Tibial nerve (tissue), 4 donors: ENCODE measurements around the gene PTTG1.

Experiments used
- EP300 ChIP-seq, 2 donors: sonication (generic); formaldehyde crosslinking; IDR thresholded peaks; one replicate each; pipeline ENCODE4 v1.6.1; 2017; ENCODE audit warnings: antibody characterized with exemption in 2 of 2, mild to moderate bottlenecking in 1 of 2
- POLR2A ChIP-seq, 2 donors: fragments of 450-650 bp; IDR thresholded peaks; one replicate each; pipeline ENCODE4 v1.6.1; 2017; ENCODE audit warnings: antibody characterized with exemption in 2 of 2, mild to moderate bottlenecking in 2 of 2, moderate library complexity in 2 of 2
- TF ChIP-seq, protein P1 (sequence below), 5 experiments: fragments of 200-600 bp in 3 of 5; fragments of 450-650 bp in 2 of 5; sonication (generic) in 3 of 5; IDR thresholded peaks; one replicate each; pipeline ENCODE4 v1.5.1; 2016 to 2019; ENCODE audit warnings: antibody characterized with exemption in 5 of 5, mild to moderate bottlenecking in 3 of 5, moderate library complexity in 2 of 5

DNA sequence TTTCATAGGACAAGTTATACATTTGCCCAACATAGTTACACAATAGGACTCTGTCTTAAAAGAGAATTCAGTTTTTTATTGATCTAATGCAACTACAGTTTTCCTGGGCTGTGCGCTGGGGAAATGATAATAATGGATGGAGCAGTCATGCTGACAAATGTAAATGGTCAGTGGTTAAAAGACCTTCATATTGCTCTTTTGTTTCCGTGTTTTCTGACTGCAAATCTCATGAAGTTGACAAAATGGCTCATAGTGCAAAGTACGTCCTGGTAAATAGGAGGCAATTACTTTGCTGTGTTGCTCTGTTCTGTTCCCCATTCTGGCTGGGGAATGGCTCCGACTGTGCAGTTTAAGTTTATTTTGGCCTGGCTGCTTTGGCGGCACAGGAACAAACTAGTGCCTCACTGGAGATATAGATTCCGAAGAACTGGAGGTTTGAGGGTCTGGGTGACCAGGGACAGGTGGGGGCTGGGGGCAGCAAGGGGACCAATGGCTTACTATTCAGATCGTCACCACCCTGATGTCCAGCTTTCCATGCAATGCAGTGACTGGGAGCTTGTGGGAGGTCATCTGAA lies 54.3 kb downstream of the PTTG1 start:
- TF ChIP-seq, protein P1, sequence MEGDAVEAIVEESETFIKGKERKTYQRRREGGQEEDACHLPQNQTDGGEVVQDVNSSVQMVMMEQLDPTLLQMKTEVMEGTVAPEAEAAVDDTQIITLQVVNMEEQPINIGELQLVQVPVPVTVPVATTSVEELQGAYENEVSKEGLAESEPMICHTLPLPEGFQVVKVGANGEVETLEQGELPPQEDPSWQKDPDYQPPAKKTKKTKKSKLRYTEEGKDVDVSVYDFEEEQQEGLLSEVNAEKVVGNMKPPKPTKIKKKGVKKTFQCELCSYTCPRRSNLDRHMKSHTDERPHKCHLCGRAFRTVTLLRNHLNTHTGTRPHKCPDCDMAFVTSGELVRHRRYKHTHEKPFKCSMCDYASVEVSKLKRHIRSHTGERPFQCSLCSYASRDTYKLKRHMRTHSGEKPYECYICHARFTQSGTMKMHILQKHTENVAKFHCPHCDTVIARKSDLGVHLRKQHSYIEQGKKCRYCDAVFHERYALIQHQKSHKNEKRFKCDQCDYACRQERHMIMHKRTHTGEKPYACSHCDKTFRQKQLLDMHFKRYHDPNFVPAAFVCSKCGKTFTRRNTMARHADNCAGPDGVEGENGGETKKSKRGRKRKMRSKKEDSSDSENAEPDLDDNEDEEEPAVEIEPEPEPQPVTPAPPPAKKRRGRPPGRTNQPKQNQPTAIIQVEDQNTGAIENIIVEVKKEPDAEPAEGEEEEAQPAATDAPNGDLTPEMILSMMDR (IDR thresholded peaks at IDR 0.05) = no peak
- TF ChIP-seq EP300 (IDR thresholded peaks at IDR 0.05) (no peak), POLR2A (IDR thresholded peaks at IDR 0.05) (no peak)
